Stimulated activated CD8-positive, alpha-beta memory T cell treated with anti-CD3 and anti-CD28 coated beads, Interleukin-12 subunit alpha, Interleukin-12 subunit beta, amount 100 ng/mL, for 4 hours (primary cell): ENCODE data around the gene PTOV1.
A peak's percentile ranks its signal among the peaks of the same experiment; 100 is the strongest.

Experiments used
- DNase-seq: peaks from one replicate; pipeline ENCODE4 v3.0.0-alpha.2; 2020; ENCODE audit warnings: low read depth

The PTOV1 gene

DNA sequence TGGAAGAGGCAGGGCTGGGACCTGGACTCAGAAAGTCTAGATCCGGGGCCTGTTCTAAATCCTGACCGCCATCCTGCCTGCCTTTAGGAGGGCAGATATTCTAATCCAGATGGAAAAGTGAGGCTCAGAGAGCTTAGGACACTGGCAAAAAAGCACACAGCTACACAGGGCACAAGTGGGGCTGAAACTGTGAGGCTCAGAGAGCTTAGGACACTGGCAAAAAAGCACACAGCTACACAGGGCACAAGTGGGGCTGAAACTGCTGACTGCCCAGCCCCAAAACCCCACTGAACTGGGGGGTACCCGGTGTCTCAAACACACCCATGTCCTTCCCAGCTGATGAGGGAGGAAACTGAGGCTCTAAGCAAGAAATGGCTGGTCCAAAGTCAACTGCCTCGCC is 24.2 kb downstream of the PTOV1 start:
- DNase-seq, result no peak

DNA sequence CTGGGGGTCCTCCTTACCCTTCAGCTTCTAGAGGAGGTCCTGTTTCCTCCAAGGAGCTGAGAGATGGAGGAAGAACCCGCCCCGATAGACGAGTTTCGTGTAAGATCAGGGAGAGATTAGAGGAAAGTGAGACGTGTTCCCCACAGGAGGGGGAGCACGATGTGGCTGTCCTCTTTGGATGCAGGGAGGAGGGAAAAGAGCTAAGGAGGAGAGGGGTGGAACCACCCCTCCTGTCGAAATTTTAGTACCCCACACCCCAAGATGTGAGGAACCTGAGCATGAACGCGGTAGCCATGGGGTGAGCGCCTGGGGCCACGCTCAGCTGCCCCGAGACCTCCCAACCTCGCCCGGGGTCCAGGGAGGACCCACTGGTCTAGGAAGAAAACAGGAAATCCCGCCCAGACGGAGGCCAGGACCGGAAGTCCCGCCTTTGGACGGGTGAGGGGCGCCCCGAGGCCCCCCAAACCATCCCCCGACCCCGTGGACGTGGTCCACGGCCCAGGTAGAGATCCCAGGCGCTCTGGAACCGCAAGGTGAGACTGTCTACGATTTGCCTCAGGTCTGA is 25.0 kb downstream of the PTOV1 start:
- peak; percentile 44 for DNase-seq

DNA sequence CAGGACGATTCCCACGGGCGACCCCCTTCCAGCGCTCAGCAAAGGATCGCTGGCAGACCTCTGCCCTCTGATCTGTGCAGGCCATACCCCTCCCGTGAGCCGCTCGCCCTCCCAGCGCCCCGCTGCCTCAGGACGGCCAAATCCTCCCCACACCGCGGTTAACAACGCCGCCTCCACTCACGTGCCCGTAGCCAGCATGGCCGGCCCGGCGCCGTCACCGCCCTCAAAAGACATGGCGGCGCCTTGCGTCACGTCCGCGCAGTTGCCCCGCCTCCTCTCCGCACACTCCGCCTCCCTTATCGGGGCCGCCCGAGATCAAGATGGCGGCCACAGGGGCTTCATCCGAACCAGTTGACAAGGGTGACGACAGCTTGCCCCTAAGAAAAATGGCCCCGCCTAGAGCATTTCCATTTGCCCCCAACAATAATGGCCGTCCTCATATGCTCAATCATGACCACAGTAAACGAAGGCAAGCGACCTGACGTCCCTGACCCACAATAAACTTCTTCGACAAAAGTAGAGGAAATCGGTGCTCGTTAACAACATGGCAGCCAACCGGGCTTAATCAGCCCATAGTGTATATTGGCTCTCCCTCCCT is 25.6 kb downstream of the PTOV1 start:
- DNase-seq, result peak; percentile 94

DNA sequence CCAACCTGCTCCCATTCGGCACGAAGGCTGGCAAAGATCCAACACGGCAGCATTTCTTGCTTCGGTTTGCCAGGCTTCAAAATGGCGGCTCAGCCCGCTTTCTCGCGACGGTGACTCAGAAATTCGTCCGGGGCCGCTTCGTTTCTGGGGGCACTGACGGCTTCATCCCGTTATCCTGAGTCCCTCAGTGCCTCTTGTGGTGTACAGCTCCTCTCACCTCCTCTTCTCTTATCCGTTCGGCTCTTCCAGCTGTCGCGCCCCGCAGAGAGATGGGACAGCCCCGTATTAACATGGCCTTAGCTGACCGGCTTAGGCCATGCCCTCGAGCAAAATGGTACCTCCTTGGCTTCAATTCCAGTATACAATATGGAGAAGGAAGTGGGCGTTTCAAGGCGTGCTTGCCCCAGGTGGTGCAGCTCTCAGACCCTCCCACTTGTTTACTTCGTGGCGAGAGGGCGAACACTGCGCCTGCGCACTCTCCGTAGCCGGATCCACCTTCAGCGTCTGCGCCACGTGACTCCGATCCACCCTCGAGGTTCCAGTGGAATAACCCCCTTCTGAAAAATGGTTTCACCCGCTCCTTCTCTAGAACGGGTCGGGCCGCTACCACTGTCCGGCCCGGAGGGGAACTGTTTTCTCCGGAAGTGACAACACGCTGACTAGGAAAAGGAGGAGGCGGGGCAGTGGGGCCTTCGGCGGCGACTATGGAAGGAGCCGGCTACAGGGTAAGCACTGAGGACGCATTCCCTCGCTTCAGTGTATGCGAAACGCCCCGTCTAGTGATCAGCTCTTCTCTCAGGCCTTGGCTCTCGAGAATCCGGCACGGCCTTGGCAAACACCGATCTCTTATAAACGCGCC is 26.3 kb downstream of the PTOV1 start, which contains the start of the genes AKT1S1 and TBC1D17:
Gene AKT1S1, minus strand, starts transcription at position 336 of the 859 bp plus-strand sequence. CDS start 4,060 bp downstream, outside the sequence.
Gene TBC1D17, plus strand, starts transcription at position 683 of the 859 bp plus-strand sequence. Its CDS starts 22 bp downstream, at position 705.
- DNase-seq, result peak; percentile 97

DNA sequence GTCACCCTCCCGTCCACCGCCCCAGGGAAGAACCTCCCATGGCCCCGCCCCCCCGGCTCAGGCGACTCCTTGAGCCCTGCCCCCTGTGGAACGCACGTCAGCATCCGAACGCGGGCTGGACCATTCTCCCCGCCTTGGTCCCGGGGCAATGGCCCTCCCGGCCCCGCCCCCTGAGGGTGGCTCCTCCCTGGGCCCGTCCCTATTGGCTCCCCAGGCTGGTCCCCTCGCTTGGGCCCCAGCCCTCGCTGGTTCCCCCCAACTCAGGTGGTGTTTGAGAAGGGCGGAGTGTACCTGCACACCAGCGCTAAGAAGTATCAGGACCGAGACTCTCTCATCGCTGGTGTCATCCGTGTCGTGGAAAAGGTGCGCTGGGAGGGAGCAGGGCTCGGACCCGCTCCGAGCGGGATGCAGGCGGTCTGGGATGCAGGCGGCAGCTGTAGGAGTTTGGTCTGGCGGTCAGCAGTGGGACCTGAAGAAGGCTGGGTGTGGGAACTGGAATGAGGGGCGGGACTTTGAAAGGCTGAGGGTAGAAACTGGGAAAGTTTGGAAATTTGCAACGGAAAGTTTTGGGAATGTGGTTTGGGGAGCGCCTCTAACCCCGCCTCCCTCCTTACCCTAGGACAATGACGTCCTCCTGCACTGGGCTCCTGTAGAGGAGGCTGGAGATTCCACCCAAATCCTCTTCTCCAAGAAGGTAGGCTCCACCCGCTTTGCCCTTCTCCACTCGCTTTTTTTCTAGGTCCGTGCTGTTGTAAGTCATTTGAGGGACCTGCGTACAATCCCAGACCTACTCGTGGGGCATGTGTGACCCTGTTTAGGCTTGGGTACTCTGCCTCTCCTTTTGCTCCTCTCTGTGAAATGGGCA is 27.2 kb downstream of the PTOV1 start:
- peak; percentile 94 for DNase-seq

DNA sequence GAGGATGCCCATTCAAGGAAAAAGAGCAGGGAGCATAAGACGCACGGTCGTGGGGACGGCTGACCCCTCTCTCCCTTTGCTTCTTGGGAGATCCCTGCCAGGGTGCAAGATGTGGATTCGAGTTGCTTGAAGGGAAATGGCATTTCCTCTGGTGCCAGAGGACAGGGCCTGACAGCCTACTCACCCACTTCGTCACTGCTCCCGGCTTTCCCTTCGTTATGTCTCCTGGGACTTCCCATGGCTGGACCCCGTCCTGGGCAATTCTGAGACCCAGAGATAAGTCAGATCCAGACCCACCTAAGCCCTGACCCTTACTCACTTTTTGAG is 27.7 kb downstream of the PTOV1 start:
- DNase-seq, result no peak

DNA sequence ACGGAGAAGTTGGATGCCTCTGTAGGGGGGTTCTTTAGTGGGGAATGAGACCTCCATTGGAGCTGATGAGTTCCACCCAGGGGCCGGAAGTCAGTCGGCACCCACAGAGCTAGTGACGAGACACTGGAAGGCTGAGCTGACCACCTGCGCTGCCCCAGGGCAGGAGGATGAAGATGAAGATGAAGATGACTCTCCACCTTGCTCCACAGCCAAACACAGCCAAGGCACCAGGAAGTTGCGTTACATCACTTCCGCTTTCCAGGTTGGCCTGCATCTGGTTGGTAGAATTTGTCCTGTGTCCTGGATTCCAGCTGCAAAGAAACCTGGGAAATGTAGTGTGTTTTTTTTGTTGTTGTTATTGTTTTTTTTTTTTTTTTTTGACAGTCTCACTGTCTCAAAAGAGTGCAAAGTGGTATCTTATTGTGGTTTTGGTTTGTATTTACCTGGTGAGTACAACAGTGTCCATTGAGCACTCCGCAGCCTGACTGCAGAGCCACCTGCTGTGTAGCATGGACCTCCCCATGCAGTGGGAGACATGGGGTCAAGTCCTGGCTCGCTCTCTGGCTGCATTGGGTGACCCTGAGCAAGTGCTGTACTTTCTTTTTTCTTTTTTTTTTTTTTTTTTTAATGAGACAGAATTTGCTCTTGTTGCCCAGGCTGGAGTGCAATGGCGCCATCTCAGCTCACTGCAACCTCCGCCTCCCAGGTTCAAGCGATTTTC is 28.4 kb downstream of the PTOV1 start:
- DNase-seq, result no peak

DNA sequence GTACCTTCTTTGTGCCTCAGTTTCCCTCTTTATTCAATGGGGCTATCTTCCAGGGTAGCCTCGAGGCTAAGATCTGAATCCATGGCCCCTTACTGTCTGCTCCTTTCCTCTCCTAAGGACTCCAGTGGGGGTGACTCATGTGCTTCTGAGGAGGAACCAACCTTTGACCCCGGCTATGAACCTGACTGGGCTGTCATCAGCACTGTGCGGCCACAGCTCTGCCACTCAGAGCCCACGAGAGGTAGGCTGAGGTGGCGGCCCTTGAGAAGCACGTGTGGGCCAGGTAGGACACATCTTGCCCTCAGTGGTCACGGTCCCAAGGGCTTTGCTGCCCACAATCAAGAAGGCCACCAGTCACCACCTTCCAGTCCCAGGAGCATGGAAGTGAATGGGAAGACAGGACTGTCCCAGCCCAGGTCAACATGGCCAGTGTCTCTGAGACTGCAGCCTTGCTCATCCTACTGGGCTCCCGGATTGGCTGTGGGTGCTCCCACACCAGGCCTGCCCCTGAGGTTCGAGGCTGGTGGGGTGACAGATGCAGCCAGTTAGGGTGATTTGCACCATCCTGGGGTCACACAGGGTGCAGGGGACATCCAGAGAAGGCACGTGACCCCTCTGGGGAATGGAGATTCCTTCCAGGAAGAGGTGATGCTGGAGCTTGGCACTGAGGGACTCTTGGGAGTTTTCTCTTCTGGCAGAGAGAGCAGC is 29.4 kb downstream of the PTOV1 start:
- no peak for DNase-seq

DNA sequence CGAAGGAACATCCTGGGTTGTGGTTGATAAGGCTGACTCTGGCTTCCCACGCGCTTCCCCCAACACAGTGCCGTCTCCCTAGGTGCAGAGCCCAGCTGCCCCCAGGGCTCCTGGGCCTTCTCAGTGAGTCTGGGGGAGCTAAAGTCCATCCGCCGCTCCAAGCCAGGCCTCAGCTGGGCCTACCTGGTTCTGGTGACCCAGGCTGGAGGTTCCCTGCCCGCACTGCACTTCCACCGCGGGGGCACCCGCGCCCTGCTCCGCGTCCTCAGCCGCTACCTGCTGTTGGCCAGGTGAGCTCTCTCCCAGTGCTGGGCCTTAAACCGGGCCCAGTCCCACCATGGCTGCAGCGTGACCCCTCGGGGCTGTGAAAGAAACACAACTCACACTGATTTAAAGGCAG is 30.2 kb downstream of the PTOV1 start:
- DNase-seq, result no peak

DNA sequence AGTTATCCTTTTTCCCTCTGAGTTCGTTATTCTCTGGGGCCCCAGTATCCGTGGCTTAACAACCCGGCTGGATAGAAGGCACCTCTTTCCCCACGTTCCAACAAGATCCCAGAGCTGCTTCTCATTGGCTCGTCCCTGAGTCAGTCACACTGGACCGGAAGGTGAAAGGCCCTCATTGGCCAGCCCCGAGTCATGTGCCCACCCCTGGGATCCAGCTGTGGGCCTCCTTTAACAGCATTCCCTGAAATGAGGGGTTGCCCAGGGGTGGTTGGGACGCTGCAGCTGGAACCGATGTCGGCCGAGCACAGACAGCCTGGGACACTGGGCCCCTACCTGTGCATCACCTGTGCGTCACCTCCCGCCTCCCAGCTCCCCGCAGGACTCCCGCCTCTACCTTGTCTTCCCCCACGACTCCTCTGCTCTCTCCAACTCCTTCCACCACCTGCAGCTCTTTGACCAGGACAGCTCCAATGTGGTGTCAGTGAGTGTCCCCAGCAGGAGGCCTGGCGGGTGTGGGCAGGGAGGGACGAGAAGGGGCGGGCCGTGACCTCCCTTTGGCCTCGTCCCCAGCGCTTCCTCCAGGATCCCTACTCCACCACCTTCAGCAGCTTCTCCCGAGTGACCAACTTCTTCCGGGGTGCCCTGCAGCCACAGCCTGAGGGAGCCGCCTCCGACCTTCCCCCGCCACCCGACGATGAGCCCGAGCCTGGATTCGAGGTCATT is 30.9 kb downstream of the PTOV1 start:
- DNase-seq, result no peak

DNA sequence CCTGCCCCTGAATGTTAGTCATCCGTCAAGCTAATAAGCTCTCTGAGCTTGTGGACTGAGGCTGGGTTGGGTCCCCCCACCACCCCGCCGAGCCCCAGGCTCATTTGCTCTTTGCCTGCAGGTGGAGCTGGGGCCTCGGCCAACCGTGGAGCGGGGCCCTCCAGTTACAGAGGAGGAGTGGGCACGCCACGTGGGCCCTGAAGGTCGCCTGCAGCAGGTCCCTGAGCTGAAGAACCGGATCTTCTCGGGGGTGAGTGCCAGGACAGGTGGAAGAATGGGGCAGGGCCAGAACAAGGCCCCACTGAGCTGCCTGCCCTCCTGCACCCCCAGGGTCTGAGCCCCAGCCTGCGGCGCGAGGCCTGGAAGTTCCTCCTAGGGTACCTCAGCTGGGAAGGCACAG is 31.7 kb downstream of the PTOV1 start:
- no peak for DNase-seq

DNA sequence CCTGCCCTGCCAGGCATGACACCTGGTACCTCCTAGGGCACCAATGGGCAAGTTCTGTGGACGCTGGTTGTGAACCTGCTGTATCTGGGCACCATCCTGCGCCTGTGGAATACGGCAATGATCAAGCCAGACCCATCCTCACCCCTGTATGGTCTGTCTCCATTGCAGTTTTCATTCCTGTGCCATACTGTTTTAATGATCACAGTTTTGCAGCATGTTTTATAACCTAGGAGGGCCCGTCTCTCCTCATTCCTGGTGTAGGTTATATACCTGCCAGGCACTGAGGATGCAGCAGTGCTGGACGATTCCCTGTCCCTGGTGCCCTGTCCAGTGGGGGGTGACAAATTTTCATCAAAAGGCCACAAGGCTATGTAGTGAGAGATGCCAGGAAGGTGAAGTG is 32.1 kb downstream of the PTOV1 start:
- no peak for DNase-seq

DNA sequence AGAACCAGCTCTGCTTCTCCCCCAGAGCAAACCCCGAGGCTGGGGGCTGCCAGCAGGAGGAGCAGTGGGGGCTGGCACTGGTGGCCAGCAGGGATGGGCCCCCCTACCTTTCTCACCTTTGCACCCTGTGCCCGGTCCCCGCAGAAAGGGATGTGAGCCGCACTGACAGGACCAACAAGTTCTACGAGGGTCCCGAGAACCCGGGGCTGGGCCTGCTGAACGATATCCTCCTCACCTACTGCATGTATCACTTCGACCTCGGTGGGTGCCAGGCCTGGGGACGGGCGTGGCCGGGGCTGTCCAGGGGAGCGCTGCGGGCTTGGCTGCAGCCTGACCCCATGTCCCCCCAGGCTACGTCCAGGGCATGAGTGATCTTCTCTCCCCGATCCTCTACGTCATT is 33.1 kb downstream of the PTOV1 start:
- no peak for DNase-seq

DNA sequence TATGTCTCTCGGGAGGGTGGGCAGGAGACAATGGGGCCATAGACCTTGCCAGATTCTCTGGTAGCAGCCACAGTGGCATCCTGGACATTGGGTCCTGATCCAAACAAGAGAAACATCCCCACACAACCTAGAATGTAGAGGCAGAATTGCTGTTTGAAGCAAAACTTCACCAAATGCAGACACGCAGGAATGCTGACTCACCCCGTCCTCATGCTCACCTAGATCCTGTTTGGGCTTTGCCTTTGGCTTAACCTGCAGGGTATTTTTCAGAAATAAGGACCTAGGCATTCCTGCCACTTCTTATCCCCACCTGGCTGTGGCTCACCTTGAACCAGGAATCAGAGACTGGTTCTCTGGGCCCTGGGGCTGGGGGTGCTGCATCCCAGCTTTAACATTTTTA is 33.8 kb downstream of the PTOV1 start:
- DNase-seq, result no peak

DNA sequence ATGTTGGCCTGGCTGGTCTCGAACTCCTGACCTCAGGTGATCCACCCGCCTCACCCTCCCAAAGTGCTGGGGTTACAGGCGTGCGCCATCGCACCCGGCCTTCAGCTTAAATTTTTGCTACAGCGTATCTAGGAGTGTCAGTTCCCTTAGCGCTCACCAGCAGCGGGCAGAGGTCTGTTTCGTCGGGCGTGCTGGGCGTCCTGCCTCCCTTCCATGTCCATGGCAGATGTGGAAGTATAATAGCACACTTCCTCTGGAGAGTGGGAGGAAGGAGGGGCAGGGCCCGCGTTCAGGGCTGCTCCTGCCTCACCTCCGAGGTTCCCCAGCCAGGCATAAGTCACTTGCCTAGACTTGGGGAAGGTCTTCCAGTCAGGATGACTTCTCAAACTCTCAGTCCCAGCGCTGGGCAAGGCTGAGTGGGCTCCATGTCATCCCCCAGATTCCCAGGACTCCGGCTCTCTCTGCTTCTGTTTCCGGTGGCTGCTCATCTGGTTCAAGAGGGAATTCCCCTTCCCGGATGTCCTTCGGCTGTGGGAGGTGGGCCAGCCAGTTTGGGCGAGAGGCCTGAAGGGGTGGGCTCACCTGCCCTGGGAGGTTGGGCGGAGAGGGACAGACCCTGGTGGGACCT is 36.2 kb downstream of the PTOV1 start:
- no peak for DNase-seq

DNA sequence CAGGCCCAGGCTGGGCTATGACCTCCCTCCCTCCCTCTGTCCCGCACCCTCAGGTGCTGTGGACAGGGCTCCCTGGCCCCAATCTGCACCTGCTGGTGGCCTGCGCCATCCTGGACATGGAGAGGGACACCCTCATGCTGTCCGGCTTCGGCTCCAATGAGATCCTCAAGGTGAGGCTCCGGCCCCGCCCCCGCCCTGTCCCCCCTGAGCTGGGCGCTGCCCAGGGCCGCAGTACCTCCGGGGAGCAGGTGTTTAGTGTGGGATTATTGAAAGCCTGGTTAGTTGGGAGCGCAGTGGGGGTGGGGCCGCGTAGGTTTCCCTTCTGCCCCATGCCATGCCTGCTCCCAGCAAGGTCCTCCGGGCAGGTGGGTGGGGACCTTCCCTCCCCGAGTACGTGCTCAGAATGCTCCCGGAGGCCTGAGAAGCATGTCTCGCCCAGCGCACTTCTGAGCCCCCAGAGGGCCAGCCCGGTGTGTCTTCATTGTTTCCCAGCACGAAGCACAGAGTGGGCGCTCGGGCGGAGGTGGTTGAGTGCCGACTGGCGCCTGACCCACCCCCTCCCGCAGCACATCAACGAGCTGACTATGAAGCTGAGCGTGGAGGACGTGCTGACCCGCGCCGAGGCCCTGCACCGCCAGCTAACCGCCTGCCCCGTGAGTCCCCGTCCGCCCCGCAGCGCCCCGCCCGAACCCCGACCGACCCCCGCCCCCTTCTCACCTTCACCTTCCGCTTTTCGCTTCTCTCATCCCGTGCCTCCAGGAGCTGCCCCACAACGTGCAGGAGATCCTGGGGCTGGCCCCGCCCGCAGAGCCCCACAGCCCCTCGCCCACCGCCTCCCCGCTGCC is 36.9 kb downstream of the PTOV1 start:
- no peak for DNase-seq

DNA sequence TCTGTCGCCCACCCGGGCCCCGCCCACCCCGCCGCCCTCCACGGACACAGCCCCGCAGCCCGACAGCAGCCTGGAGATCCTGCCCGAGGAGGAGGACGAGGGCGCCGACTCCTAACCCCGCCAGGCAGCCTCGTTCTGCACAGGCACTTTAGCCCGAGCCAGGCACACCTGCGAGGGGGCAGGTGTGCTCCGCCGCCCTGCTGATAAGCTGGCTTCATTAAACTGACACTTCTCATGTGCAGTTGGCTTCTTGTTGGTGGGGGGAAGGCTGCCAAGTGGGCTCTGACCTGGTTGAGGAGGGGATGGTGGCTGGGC is 37.5 kb downstream of the PTOV1 start:
- no peak for DNase-seq

DNA sequence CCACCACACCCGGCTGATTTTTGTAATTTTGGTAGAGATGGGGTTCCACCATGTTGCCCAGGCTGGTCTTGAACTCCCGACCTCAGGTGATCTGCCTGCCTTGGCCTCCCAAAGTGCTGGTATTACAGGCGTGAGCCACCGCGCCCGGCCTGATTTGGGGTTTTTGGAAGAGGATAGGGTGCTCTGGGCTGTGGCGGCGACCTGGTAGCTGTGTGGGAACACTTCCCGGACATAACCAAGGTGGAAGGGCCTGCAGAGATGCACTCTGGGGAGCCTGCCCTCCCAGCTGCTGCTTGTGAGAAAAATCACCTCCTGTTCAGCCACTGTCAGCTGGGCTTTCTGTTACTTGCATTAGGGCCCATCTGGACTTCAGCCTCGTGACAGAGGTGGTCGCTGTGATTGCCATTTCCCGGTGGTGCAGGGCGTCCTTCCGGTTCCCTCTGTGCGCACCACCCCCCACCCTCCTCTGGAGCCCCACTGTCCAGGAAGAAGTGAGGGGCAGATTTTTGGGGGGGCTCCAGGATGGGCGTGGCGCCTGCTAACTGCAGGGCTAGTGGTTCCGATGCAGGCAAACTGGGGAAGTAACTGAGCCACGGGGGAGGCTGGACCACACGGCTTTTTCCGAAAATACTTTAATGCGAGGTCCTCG is 38.2 kb downstream of the PTOV1 start:
- DNase-seq, result no peak
